Measurements from ENCODE around the gene MINAR1.

Gene MINAR1

GRCh38 chr15:79437275-79438000, 5.3 kb downstream of the MINAR1 start:
- Histone ChIP-seq H3K79me2 (ENCODE audit: insufficient read depth, low read depth) (no peaks in the 10 kb centered on the region), H3K4me1 (ENCODE audit: low read depth, poor library complexity, severe bottlenecking) (no peaks in the 10 kb centered on the region), H3K4me2 (no peak overlapping the region), H3K9ac (no peak overlapping the region), H2AFZ (ENCODE audit: low read depth) (no peak overlapping the region), H4K20me1 (ENCODE audit: insufficient read depth) (no peaks in the 10 kb centered on the region), H3K27me3 (ENCODE audit: insufficient read depth, low read depth) (no peaks in the 10 kb centered on the region), H3K4me3 (IDR thresholded peaks at IDR 0.05; ENCODE audit: insufficient read depth, low read depth, low read length) (no peak overlapping the region), H3K27ac (no peak overlapping the region), H3K36me3 (ENCODE audit: insufficient read depth) (no peaks in the 10 kb centered on the region)
- TF ChIP-seq CTCF (conservative IDR thresholded peaks at IDR 0.05; ENCODE audit: low read depth, low read length), result no peak

GRCh38 chr15:79439236-79439635, 7.1 kb downstream of the MINAR1 start:
- Histone ChIP-seq H3K9ac (no peak overlapping the region), H3K36me3 (ENCODE audit: insufficient read depth) (no peaks in the 10 kb centered on the region), H2AFZ (ENCODE audit: low read depth) (no peak overlapping the region), H3K4me1 (ENCODE audit: low read depth, poor library complexity, severe bottlenecking) (no peaks in the 10 kb centered on the region), H3K27ac (no peak overlapping the region), H4K20me1 (ENCODE audit: insufficient read depth) (no peaks in the 10 kb centered on the region), H3K27me3 (ENCODE audit: insufficient read depth, low read depth) (no peaks in the 10 kb centered on the region), H3K4me3 (IDR thresholded peaks at IDR 0.05; ENCODE audit: insufficient read depth, low read depth, low read length) (no peak overlapping the region), H3K79me2 (ENCODE audit: insufficient read depth, low read depth) (no peaks in the 10 kb centered on the region), H3K4me2 (no peak overlapping the region)
- no peak for TF ChIP-seq CTCF (conservative IDR thresholded peaks at IDR 0.05; ENCODE audit: low read depth, low read length)

- Histone ChIP-seq H4K20me1 (ENCODE audit: insufficient read depth) (no peaks in the 10 kb centered on the region), H3K27ac (no peak overlapping the region), H2AFZ (ENCODE audit: low read depth) (no peak overlapping the region), H3K27me3 (ENCODE audit: insufficient read depth, low read depth) (no peaks in the 10 kb centered on the region), H3K36me3 (ENCODE audit: insufficient read depth) (no peaks in the 10 kb centered on the region), H3K79me2 (ENCODE audit: insufficient read depth, low read depth) (no peaks in the 10 kb centered on the region), H3K9ac (no peak overlapping the region), H3K4me3 (IDR thresholded peaks at IDR 0.05; ENCODE audit: insufficient read depth, low read depth, low read length) (no peak overlapping the region), H3K4me1 (ENCODE audit: low read depth, poor library complexity, severe bottlenecking) (no peaks in the 10 kb centered on the region), H3K4me2 (no peak overlapping the region)
- no peak for TF ChIP-seq CTCF (conservative IDR thresholded peaks at IDR 0.05; ENCODE audit: low read depth, low read length)
Measured at GRCh38 chr15:79440355-79440908, 8.3 kb downstream of the MINAR1 start.

GRCh38 chr15:79442911-79443310, 10.8 kb downstream of the MINAR1 start:
- Histone ChIP-seq H3K9ac (no peak overlapping the region), H3K36me3 (ENCODE audit: insufficient read depth) (no peaks in the 10 kb centered on the region), H3K4me2 (no peak overlapping the region), H2AFZ (ENCODE audit: low read depth) (no peak overlapping the region), H4K20me1 (ENCODE audit: insufficient read depth) (no peaks in the 10 kb centered on the region), H3K27ac (no peak overlapping the region), H3K4me3 (IDR thresholded peaks at IDR 0.05; ENCODE audit: insufficient read depth, low read depth, low read length) (no peak overlapping the region), H3K27me3 (ENCODE audit: insufficient read depth, low read depth) (no peaks in the 10 kb centered on the region), H3K4me1 (ENCODE audit: low read depth, poor library complexity, severe bottlenecking) (no peaks in the 10 kb centered on the region), H3K79me2 (ENCODE audit: insufficient read depth, low read depth) (no peaks in the 10 kb centered on the region)
- no peak for TF ChIP-seq CTCF (conservative IDR thresholded peaks at IDR 0.05; ENCODE audit: low read depth, low read length)
